ENCODE results near the gene SWAP70. TPM values are rescaled to one million over a fixed set of nuclear protein-coding genes. Genes with fewer than 3 reads are reported as not detected.

Gene SWAP70
- total and polyA plus RNA-seq, 2 of the 13 experiments (the other 11 are each of a cell fraction or from before 2014, with no cell fraction given) = 4.6 to 8.7 TPM

- TF ChIP-seq GATAD1 (CRISPR knock-in tag; IDR thresholded peaks at IDR 0.05) (0 out of 2 replicates have a peak, but pooled peaks have one; percentile 6), AKAP8 (CRISPR knock-in tag; IDR thresholded peaks at IDR 0.05) (no peak), ZNF605 (CRISPR knock-in tag; IDR thresholded peaks at IDR 0.05) (no peak), ELF3 (CRISPR knock-in tag; IDR thresholded peaks at IDR 0.05) (no peak; the same call in 1 of the 2 replicates), PTBP1 (IDR thresholded peaks at IDR 0.05; ENCODE audit: low read depth, low read length, poor library complexity, severe bottlenecking) (no peak), TIGD3 (CRISPR knock-in tag; IDR thresholded peaks at IDR 0.05; ENCODE audit: borderline replicate concordance) (peak; percentile 82; the same call in 1 of the 2 replicates), ZNF543 (CRISPR knock-in tag; IDR thresholded peaks at IDR 0.05) (no peak), CBX1 (IDR thresholded peaks at IDR 0.05; ENCODE audit: low read depth) (peak; percentile 21), ZBTB1 (CRISPR knock-in tag; IDR thresholded peaks at IDR 0.05; ENCODE audit: borderline replicate concordance) (no peak), ZNF335 (CRISPR knock-in tag; IDR thresholded peaks at IDR 0.05) (no peak), NKX3-1 (CRISPR knock-in tag; IDR thresholded peaks at IDR 0.05) (no peak), ZNF776 (CRISPR knock-in tag; IDR thresholded peaks at IDR 0.05) (no peak), ZNF121 (CRISPR knock-in tag; IDR thresholded peaks at IDR 0.05) (peak; percentile 79), HES4 (CRISPR knock-in tag; IDR thresholded peaks at IDR 0.05; ENCODE audit: borderline replicate concordance) (no peak), TSC22D2 (CRISPR knock-in tag; IDR thresholded peaks at IDR 0.05; ENCODE audit: borderline replicate concordance) (0 out of 2 replicates have a peak, but pooled peaks have one; percentile 30), NCOA5 (CRISPR knock-in tag; IDR thresholded peaks at IDR 0.05) (no peak), JUNB (CRISPR knock-in tag; IDR thresholded peaks at IDR 0.05; ENCODE audit: borderline replicate concordance) (no peak), GLMP (CRISPR knock-in tag; IDR thresholded peaks at IDR 0.05; ENCODE audit: borderline replicate concordance) (no peak), SNAPC2 (CRISPR knock-in tag; IDR thresholded peaks at IDR 0.05) (no peak), JUN (CRISPR knock-in tag; IDR thresholded peaks at IDR 0.05) (no peak), HOXA3 (CRISPR knock-in tag; IDR thresholded peaks at IDR 0.05) (peak; percentile 30; the same call in 1 of the 2 replicates), ZXDC (CRISPR knock-in tag; IDR thresholded peaks at IDR 0.05) (0 out of 2 replicates have a peak, but pooled peaks have one; percentile 63), SNAPC5 (CRISPR knock-in tag; IDR thresholded peaks at IDR 0.05; ENCODE audit: borderline replicate concordance) (no peak), HMG20B (CRISPR knock-in tag; conservative IDR thresholded peaks at IDR 0.05) (no peak)
Measured at GRCh38 chr11:9757809-9758636, 94.1 kb downstream of the SWAP70 start (continued).
